ENCODE results near the gene GPC5. TPM values are rescaled to one million over a fixed set of nuclear protein-coding genes. Genes with fewer than 3 reads are reported as not detected.

Gene GPC5
- total RNA-seq, 1 experiment from 2014 or later = 0.21 TPM

DNA sequence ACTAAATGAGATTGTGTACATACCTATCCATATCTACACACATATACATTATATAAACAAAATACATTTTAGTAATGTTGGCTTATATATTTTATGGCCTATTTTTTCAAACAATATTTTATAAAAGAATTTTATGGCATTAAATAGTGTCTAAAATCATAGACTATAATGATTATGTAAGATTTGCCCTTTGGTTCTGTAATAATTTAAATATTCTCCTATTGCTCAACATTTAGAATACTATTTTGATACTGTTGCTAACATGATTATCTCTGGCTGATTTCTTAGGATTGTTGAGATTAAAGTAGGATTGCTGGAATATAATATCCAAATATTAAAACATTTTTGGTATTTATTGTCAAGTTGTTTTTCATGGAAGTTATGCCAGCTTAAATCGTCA is 1263.0 kb downstream of the GPC5 start:
- Histone ChIP-seq H3K4me3 (ENCODE audit: low read depth, low read length, poor library complexity, severe bottlenecking) (no peak overlapping the region), H3K9me3 (ENCODE audit: low read depth, low read length, poor library complexity, severe bottlenecking) (no peaks in the 10 kb centered on the region), H3K36me3 (ENCODE audit: insufficient read depth, low read length, poor library complexity, severe bottlenecking) (no peaks in the 10 kb centered on the region), H3K27me3 (replicated peaks; ENCODE audit: insufficient read depth, low read depth, low read length, poor library complexity) (no peaks in the 10 kb centered on the region), H3K4me1 (ENCODE audit: insufficient read depth, low read length, poor library complexity, severe bottlenecking) (no peaks in the 10 kb centered on the region), H3K27ac (ENCODE audit: low read depth, low read length, poor library complexity, severe bottlenecking) (no peak overlapping the region)
- BruUV-seq (replicated peaks) = no TSS peak
- ChIA-PET CTCF (no interaction called here), POLR2A (ENCODE audit: low non-redundant PET) (no interaction called here)
- DNase-seq (ENCODE audit: low spot score) = no peak
- intact Hi-C loops (cut with micrococcal nuclease; ENCODE audit: unreplicated experiment) = no loop called here
- TF ChIP-seq, protein P1, sequence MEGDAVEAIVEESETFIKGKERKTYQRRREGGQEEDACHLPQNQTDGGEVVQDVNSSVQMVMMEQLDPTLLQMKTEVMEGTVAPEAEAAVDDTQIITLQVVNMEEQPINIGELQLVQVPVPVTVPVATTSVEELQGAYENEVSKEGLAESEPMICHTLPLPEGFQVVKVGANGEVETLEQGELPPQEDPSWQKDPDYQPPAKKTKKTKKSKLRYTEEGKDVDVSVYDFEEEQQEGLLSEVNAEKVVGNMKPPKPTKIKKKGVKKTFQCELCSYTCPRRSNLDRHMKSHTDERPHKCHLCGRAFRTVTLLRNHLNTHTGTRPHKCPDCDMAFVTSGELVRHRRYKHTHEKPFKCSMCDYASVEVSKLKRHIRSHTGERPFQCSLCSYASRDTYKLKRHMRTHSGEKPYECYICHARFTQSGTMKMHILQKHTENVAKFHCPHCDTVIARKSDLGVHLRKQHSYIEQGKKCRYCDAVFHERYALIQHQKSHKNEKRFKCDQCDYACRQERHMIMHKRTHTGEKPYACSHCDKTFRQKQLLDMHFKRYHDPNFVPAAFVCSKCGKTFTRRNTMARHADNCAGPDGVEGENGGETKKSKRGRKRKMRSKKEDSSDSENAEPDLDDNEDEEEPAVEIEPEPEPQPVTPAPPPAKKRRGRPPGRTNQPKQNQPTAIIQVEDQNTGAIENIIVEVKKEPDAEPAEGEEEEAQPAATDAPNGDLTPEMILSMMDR (conservative IDR thresholded peaks at IDR 0.05; ENCODE audit: low read depth, low read length) = no peak
- TF ChIP-seq EZH2 (IDR thresholded peaks at IDR 0.05; ENCODE audit: borderline replicate concordance, low read depth, low read length, poor library complexity, severe bottlenecking) = no peak

DNA sequence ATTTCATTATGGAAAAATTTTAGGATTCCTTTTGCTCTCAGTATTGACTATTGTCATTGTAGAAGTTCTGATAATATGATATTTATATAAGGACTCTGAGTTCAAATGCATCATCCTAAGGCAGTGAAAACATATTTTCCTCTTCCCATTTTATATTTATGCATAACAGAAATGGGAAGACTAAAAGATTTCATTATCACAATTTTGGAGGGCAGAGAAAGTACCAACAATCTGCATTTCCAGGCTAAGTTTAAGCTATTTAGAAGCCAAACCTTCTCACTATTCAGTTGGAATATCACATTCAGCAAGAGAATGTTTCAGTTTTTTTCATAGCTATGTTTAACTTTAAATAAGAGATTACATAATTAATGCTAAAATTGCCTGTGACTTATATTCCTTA is 1269.7 kb downstream of the GPC5 start:
- DNase-seq (ENCODE audit: low spot score) = no peak
- no peaks in the 10 kb centered on the region for H3K36me3 ChIP-seq (ENCODE audit: insufficient read depth, low read length, poor library complexity, severe bottlenecking)
- POLR2A ChIA-PET (ENCODE audit: low non-redundant PET) = no interaction called here
- TF ChIP-seq, protein P1 (conservative IDR thresholded peaks at IDR 0.05; ENCODE audit: low read depth, low read length) = no peak
- TF ChIP-seq EZH2 (IDR thresholded peaks at IDR 0.05; ENCODE audit: borderline replicate concordance, low read depth, low read length, poor library complexity, severe bottlenecking) = no peak
- no peaks in the 10 kb centered on the region for H3K27me3 ChIP-seq (replicated peaks; ENCODE audit: insufficient read depth, low read depth, low read length, poor library complexity)
- BruUV-seq (replicated peaks) = no TSS peak
- intact Hi-C loops (cut with micrococcal nuclease; ENCODE audit: unreplicated experiment) = no loop called here
- CTCF ChIA-PET = no interaction called here
- no peak overlapping the region for H3K4me3 ChIP-seq (ENCODE audit: low read depth, low read length, poor library complexity, severe bottlenecking)
- no peaks in the 10 kb centered on the region for H3K4me1 ChIP-seq (ENCODE audit: insufficient read depth, low read length, poor library complexity, severe bottlenecking)
- no peaks in the 10 kb centered on the region for H3K9me3 ChIP-seq (ENCODE audit: low read depth, low read length, poor library complexity, severe bottlenecking)
- no peak overlapping the region for H3K27ac ChIP-seq (ENCODE audit: low read depth, low read length, poor library complexity, severe bottlenecking)

DNA sequence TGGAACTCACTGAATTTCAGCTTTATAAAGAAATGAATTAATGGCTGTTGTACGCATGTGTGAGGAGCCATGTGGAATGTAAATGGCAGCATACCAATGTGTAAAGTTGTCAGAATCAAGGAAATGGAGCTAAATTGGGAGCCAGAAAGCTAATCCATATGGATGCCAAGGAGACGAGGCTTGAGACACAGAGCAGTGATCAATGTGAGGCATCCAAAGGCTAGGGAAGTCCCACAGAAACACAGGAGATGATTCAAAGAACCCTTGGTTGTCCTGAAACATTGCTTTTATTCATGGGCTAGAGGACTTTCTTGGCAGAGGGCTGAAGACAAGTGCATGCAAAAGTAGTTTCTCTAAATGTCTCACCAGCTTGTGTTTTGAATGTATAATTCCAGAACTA is 1271.7 kb downstream of the GPC5 start:
- BruUV-seq (replicated peaks) = no TSS peak
- Histone ChIP-seq H3K9me3 (ENCODE audit: low read depth, low read length, poor library complexity, severe bottlenecking) (no peaks in the 10 kb centered on the region), H3K36me3 (ENCODE audit: insufficient read depth, low read length, poor library complexity, severe bottlenecking) (no peaks in the 10 kb centered on the region), H3K27ac (ENCODE audit: low read depth, low read length, poor library complexity, severe bottlenecking) (no peak overlapping the region), H3K4me3 (ENCODE audit: low read depth, low read length, poor library complexity, severe bottlenecking) (no peak overlapping the region), H3K4me1 (ENCODE audit: insufficient read depth, low read length, poor library complexity, severe bottlenecking) (no peaks in the 10 kb centered on the region), H3K27me3 (replicated peaks; ENCODE audit: insufficient read depth, low read depth, low read length, poor library complexity) (no peaks in the 10 kb centered on the region)
- ChIA-PET CTCF (no interaction called here), POLR2A (ENCODE audit: low non-redundant PET) (no interaction called here)
- intact Hi-C loops (cut with micrococcal nuclease; ENCODE audit: unreplicated experiment) = no loop called here
- DNase-seq (ENCODE audit: low spot score) = no peak
- TF ChIP-seq, protein P1 (conservative IDR thresholded peaks at IDR 0.05; ENCODE audit: low read depth, low read length) = no peak
- TF ChIP-seq EZH2 (IDR thresholded peaks at IDR 0.05; ENCODE audit: borderline replicate concordance, low read depth, low read length, poor library complexity, severe bottlenecking) = no peak

Data from A673 (cell line).